Activated CD8-positive, alpha-beta T cell treated with anti-CD3 and anti-CD28 coated beads for 36 hours (primary cell): ENCODE data around the gene ABCA5. TPM values are rescaled to one million over a fixed set of nuclear protein-coding genes. Genes with fewer than 3 reads are reported as not detected.

ENCODE experiments used
- ATAC-seq: fragments of 200-7000 bp; cut with Tn5 transposase; one replicate; pipeline ENCODE4 v1.10.0; 2021; ENCODE audit warnings: mild to moderate bottlenecking, moderate library complexity
- CTCF ChIA-PET: fragments of 350-600 bp; sonication (Branson Sonifier 250); formaldehyde crosslinking; loops from one replicate; lab custom pipeline; 2021; ENCODE audit warnings: antibody characterized with exemption; lab: Charles Lee
- POLR2A ChIA-PET: fragments of 350-600 bp; sonication (Branson Sonifier 250); formaldehyde crosslinking; loops from one replicate; lab custom pipeline; 2021; ENCODE audit warnings: antibody characterized with exemption; lab: Charles Lee
- DNase-seq: peaks from one replicate; pipeline ENCODE4 v3.0.0-alpha.2; 2020
- H3K27ac Mint-ChIP-seq: one replicate; pipeline ENCODE4 v1.8.0; 2021; ENCODE audit warnings: mild to moderate bottlenecking, mixed read lengths
- H3K27me3 Mint-ChIP-seq: one replicate; pipeline ENCODE4 v1.8.0; 2021; ENCODE audit warnings: mixed read lengths
- H3K36me3 Mint-ChIP-seq: one replicate; pipeline ENCODE4 v1.8.0; 2021; ENCODE audit warnings: low read depth, mixed read lengths
- H3K4me1 Mint-ChIP-seq: one replicate; pipeline ENCODE4 v1.8.0; 2021; ENCODE audit warnings: low read depth, mixed read lengths
- H3K4me3 Mint-ChIP-seq: one replicate; pipeline ENCODE4 v1.8.0; 2021; ENCODE audit warnings: mild to moderate bottlenecking, moderate library complexity, mixed read lengths
- H3K9me3 Mint-ChIP-seq: one replicate; pipeline ENCODE4 v1.8.0; 2021; ENCODE audit warnings: mixed read lengths
- intact Hi-C: fragments of 100-400 bp; cut with micrococcal nuclease; formaldehyde crosslinking; loops from one replicate; pipeline ENCODE4 v1.10.0; 2022
- total RNA-seq, 2 experiments: library from RNA; stranded (reverse); gene quantifications; one replicate each; pipeline ENCODE4 v1.2.3, GENCODE V29; 2021
- TF ChIP-seq, protein P1 (sequence below): fragments of 200-600 bp; IDR thresholded peaks from one replicate; pipeline ENCODE4 v1.8.0; 2022; ENCODE audit warnings: antibody characterized with exemption, mild to moderate bottlenecking

ABCA5 gene
- total RNA-seq, 2 experiments from 2014 or later, result 12.4 to 13.2 TPM

DNA sequence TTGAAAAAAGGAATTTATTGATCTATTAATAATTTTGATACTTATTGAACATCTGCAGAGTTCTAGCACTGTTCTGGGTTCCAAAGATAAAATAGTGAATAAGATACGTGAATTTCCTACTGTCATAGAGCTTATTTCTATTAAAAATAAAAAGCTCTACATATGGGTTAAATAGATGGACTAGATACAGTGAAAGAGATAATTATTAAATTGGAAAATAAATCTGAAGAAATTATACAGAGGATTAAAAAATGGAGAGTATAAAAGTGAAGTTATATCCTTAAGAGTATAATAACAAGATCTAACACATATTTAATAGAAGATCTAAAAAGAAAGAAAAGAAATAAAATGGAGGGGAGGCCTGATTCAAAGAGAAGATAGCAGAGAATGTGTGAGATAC is 10.1 kb upstream of the ABCA5 start:
- TF ChIP-seq, protein P1, sequence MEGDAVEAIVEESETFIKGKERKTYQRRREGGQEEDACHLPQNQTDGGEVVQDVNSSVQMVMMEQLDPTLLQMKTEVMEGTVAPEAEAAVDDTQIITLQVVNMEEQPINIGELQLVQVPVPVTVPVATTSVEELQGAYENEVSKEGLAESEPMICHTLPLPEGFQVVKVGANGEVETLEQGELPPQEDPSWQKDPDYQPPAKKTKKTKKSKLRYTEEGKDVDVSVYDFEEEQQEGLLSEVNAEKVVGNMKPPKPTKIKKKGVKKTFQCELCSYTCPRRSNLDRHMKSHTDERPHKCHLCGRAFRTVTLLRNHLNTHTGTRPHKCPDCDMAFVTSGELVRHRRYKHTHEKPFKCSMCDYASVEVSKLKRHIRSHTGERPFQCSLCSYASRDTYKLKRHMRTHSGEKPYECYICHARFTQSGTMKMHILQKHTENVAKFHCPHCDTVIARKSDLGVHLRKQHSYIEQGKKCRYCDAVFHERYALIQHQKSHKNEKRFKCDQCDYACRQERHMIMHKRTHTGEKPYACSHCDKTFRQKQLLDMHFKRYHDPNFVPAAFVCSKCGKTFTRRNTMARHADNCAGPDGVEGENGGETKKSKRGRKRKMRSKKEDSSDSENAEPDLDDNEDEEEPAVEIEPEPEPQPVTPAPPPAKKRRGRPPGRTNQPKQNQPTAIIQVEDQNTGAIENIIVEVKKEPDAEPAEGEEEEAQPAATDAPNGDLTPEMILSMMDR, result no peak
- ATAC-seq (no peak), DNase-seq (no peak)
- Mint-ChIP-seq H3K4me1 (peaks cover 3% of the 10 kb centered on the region), H3K4me3 (no peak overlapping the region), H3K36me3 (no peaks in the 10 kb centered on the region), H3K27me3 (peaks cover 5% of the 10 kb centered on the region), H3K27ac (no peak overlapping the region), H3K9me3 (no peaks in the 10 kb centered on the region)
- intact Hi-C loops, result no loop called here
- ChIA-PET POLR2A (interaction anchor here (0.6 to 1.0 kb wide), 2 partner anchors 24 to 178 kb away, joined by 3 to 4 read pairs; no protein-coding TSS in a partner anchor), CTCF (interaction anchor here (2.1 kb wide), 1 partner anchor 60 kb away, joined by 4 read pairs; no protein-coding TSS in a partner anchor)

DNA sequence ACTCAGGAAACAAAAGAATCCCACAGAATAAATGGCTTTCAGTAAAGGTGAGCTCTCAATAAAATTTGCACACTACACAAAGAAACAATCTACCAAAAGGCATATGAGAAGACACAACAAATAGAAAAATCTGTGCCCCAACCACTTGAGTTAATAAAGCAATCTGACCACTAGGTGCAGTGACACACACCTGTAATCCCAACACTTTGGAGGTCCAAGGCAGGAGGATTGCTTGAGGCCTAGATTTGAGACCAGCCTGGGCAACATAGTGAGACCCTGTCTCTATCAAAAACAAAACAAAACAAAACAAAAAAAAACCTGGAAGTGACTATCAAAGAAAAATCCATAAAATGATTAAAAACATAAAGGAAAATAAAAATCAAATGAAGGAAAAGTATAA is 9.6 kb upstream of the ABCA5 start:
- ATAC-seq (no peak), DNase-seq (no peak)
- ChIA-PET CTCF (interaction anchor here (2.1 kb wide), 1 partner anchor 60 kb away, joined by 4 read pairs; no protein-coding TSS in a partner anchor), POLR2A (interaction anchor here (0.6 kb wide), 1 partner anchor 178 kb away, joined by 4 read pairs; no protein-coding TSS in a partner anchor)
- H3K4me3 Mint-ChIP-seq, result no peak overlapping the region
- intact Hi-C loops, result no loop called here
- H3K4me1 Mint-ChIP-seq, result peaks cover 3% of the 10 kb centered on the region
- H3K27me3 Mint-ChIP-seq, result peaks cover 5% of the 10 kb centered on the region
- TF ChIP-seq, protein P1, result no peak
- H3K9me3 Mint-ChIP-seq, result no peaks in the 10 kb centered on the region
- no peaks in the 10 kb centered on the region for H3K36me3 Mint-ChIP-seq
- no peak overlapping the region for H3K27ac Mint-ChIP-seq

DNA sequence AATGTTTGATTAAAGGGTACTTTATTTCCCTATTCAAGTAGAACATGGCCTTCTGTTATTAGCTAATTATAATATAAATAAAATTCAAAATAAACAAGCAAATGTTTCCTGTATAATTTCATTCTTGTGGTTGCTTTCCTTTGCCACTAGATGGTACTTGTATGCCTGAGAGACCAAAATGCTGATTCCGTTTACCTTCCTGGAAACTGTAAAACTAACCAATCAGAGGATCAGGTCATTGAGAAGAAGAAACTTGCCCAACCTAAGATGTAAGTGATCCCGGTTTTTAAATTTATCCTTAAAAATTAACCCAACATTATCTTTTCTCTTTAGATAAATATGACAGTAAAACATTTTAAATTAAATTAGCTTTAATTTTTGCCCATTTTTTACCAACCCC is 8.1 kb upstream of the ABCA5 start:
- no peaks in the 10 kb centered on the region for H3K9me3 Mint-ChIP-seq
- peak overlapping the region; percentile 22 for H3K4me3 Mint-ChIP-seq
- ChIA-PET POLR2A (interaction anchor here (0.8 to 0.9 kb wide), 2 partner anchors 8 to 201 kb away, joined by 3 read pairs; partner anchors contain the start of gene ABCA5), CTCF (interaction anchor here (1.0 to 2.2 kb wide), 13 partner anchors 9 to 193 kb away, joined by 3 to 15 read pairs (median 4); partner anchors contain the start of genes ABCA5 and MAP2K6)
- H3K27ac Mint-ChIP-seq, result no peak overlapping the region
- peaks cover 7% of the 10 kb centered on the region for H3K27me3 Mint-ChIP-seq
- ATAC-seq (no peak), DNase-seq (no peak)
- H3K4me1 Mint-ChIP-seq, result peaks cover 3% of the 10 kb centered on the region
- intact Hi-C loops, result no loop called here
- H3K36me3 Mint-ChIP-seq, result peaks cover under 1% of the 10 kb centered on the region
- TF ChIP-seq, protein P1, result peak; percentile 46

DNA sequence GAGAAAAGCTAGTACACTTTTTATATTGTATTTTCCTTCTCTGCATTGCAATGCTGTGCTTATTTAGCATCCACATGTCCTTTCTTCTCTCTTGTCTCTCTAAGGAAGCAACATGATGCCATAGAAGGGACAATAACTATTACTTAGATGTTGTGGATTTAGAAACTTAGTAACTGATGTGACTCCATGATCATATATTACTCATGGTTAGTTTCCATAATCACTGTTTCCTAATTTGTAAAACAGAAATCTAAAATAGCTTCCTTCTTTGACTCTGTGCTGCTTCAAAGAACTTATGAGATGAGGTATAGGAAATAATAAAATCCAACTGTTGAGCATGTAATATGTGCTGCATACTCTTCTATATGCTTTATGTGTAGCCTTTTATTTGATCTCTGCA is 6.6 kb upstream of the ABCA5 start:
- TF ChIP-seq, protein P1, result no peak
- ChIA-PET CTCF (interaction anchor here (2.2 kb wide), 1 partner anchor 191 kb away, joined by 10 read pairs; no protein-coding TSS in a partner anchor), POLR2A (no interaction called here)
- intact Hi-C loops, result no loop called here
- H3K4me3 Mint-ChIP-seq, result no peak overlapping the region
- peaks cover 7% of the 10 kb centered on the region for H3K27me3 Mint-ChIP-seq
- no peak overlapping the region for H3K27ac Mint-ChIP-seq
- H3K4me1 Mint-ChIP-seq, result peaks cover 8% of the 10 kb centered on the region
- peaks cover 5% of the 10 kb centered on the region for H3K36me3 Mint-ChIP-seq
- H3K9me3 Mint-ChIP-seq, result peaks cover 4% of the 10 kb centered on the region
- DNase-seq (no peak), ATAC-seq (no peak)

DNA sequence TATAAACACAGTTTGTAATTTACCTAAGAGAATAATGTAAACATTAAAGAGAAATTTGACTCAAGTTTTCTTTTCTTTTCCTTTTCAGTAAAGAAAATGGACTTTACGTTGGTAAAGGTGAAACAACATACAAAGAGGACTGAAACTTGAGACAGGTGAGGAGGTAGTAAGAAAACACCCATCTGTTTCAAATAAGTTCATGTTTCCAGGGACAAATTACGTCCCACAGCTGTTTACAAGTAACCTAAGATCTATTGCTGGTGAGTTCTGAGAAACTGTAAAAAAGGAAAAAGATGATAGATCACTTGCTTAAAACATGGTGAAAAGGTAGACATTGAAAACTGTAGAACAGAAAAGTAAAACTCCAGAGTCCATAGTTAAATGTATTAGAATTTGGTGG is 4.8 kb upstream of the ABCA5 start:
- no peak for ATAC-seq
- H3K36me3 Mint-ChIP-seq, result peaks cover 6% of the 10 kb centered on the region
- ChIA-PET POLR2A (no interaction called here), CTCF (no interaction called here)
- H3K9me3 Mint-ChIP-seq, result peaks cover 6% of the 10 kb centered on the region
- no peak overlapping the region for H3K4me3 Mint-ChIP-seq
- DNase-seq, result no peak
- H3K27me3 Mint-ChIP-seq, result peaks cover 7% of the 10 kb centered on the region
- no peak overlapping the region for H3K27ac Mint-ChIP-seq
- intact Hi-C loops, result no loop called here
- H3K4me1 Mint-ChIP-seq, result peaks cover 14% of the 10 kb centered on the region
- TF ChIP-seq, protein P1, result no peak
